ENCODE data around the gene RAB11FIP4. TPM values are rescaled to one million over a fixed set of nuclear protein-coding genes. Genes with fewer than 3 reads are reported as not detected.

Gene RAB11FIP4
- total RNA-seq, 4 donors from 2014 or later, result 0.09 to 0.22 (median 0.16) TPM; not detected in 1

GRCh38 chr17:31552568-31552967 lies 161.1 kb downstream of the RAB11FIP4 start:
- in situ Hi-C loops (cut with MboI; ENCODE audit: low sequenced_read_pairs in 4 of 4), result loop anchor here in 1 of 4 donors (5.0 kb wide), 1 partner anchor 290 kb away; no protein-coding TSS in a partner anchor
- no peak for ATAC-seq
- no peak for DNase-seq
- Histone ChIP-seq H3K4me1 (peaks cover 2 to 5% of the 10 kb centered on the region in 2 donors), H3K4me3 (no peak overlapping the region), H3K36me3 (no peaks in the 10 kb centered on the region), H3K27ac (no peak overlapping the region), H3K9me3 (no peaks in the 10 kb centered on the region), H3K27me3 (no peaks in the 10 kb centered on the region)
- intact Hi-C loops (cut with DNase I; ENCODE audit: low total_unique reads), result loop anchor here (5.0 to 10.0 kb wide), 2 partner anchors 142 to 350 kb away; partner anchors contain the start of gene UTP6
- TF ChIP-seq POLR2A (IDR thresholded peaks at IDR 0.05), result no peak
- TF ChIP-seq, protein P1, sequence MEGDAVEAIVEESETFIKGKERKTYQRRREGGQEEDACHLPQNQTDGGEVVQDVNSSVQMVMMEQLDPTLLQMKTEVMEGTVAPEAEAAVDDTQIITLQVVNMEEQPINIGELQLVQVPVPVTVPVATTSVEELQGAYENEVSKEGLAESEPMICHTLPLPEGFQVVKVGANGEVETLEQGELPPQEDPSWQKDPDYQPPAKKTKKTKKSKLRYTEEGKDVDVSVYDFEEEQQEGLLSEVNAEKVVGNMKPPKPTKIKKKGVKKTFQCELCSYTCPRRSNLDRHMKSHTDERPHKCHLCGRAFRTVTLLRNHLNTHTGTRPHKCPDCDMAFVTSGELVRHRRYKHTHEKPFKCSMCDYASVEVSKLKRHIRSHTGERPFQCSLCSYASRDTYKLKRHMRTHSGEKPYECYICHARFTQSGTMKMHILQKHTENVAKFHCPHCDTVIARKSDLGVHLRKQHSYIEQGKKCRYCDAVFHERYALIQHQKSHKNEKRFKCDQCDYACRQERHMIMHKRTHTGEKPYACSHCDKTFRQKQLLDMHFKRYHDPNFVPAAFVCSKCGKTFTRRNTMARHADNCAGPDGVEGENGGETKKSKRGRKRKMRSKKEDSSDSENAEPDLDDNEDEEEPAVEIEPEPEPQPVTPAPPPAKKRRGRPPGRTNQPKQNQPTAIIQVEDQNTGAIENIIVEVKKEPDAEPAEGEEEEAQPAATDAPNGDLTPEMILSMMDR (IDR thresholded peaks at IDR 0.05 in 4 of 5, conservative IDR thresholded peaks at IDR 0.05 in 1 of 5), result no peak

- intact Hi-C loops (cut with DNase I; ENCODE audit: low total_unique reads) (loop anchor here (5.0 to 10.0 kb wide), 2 partner anchors 141 to 349 kb away; partner anchors contain the start of gene UTP6), in situ Hi-C loops (cut with MboI; ENCODE audit: low sequenced_read_pairs in 4 of 4) (loop anchor here in 1 of 4 donors (5.0 kb wide), 1 partner anchor 289 kb away; no protein-coding TSS in a partner anchor)
- H3K4me3 ChIP-seq, result no peak overlapping the region
- H3K36me3 ChIP-seq, result no peaks in the 10 kb centered on the region
- H3K4me1 ChIP-seq, result peaks cover 2 to 8% of the 10 kb centered on the region in 2 donors
- DNase-seq (no peak), ATAC-seq (no peak)
- TF ChIP-seq POLR2A (IDR thresholded peaks at IDR 0.05), result no peak
- TF ChIP-seq, protein P1 (IDR thresholded peaks at IDR 0.05 in 4 of 5, conservative IDR thresholded peaks at IDR 0.05 in 1 of 5), result no peak
- no peak overlapping the region for H3K27ac ChIP-seq
- no peaks in the 10 kb centered on the region for H3K9me3 ChIP-seq
- H3K27me3 ChIP-seq, result no peaks in the 10 kb centered on the region
Observed at GRCh38 chr17:31553506-31553905, 162.0 kb downstream of the RAB11FIP4 start.

- in situ Hi-C loops (cut with MboI; ENCODE audit: low sequenced_read_pairs in 4 of 4), result loop anchor here (5.0 kb wide), 2 partner anchors 287 to 292 kb away; no protein-coding TSS in a partner anchor
- no peak for TF ChIP-seq POLR2A (IDR thresholded peaks at IDR 0.05)
- TF ChIP-seq, protein P1 (IDR thresholded peaks at IDR 0.05 in 4 of 5, conservative IDR thresholded peaks at IDR 0.05 in 1 of 5), result no peak
- Histone ChIP-seq H3K36me3 (no peaks in the 10 kb centered on the region), H3K27me3 (peaks cover 0 to 5% (median 0%) of the 10 kb centered on the region in 3 donors), H3K4me3 (no peak overlapping the region), H3K27ac (no peak overlapping the region), H3K9me3 (no peaks in the 10 kb centered on the region), H3K4me1 (peaks cover 0 to 6% of the 10 kb centered on the region in 2 donors)
- ATAC-seq (no peak), DNase-seq (no peak)
- intact Hi-C loops (cut with DNase I; ENCODE audit: low total_unique reads), result loop anchor here (5.0 to 10.0 kb wide), 3 partner anchors 140 to 347 kb away; partner anchors contain the start of genes COPRS and UTP6
Observed at GRCh38 chr17:31554930-31555329, 163.5 kb downstream of the RAB11FIP4 start.

- ATAC-seq, result no peak
- DNase-seq, result no peak
- intact Hi-C loops (cut with DNase I; ENCODE audit: low total_unique reads), result loop anchor here (5.0 to 10.0 kb wide), 2 partner anchors 138 to 300 kb away; partner anchors contain the start of gene COPRS
- in situ Hi-C loops (cut with MboI; ENCODE audit: low sequenced_read_pairs in 4 of 4), result loop anchor here in 3 of 4 donors (5.0 kb wide), 2 partner anchors 285 to 290 kb away; no protein-coding TSS in a partner anchor
- H3K9me3 ChIP-seq, result no peaks in the 10 kb centered on the region
- H3K4me1 ChIP-seq, result peaks cover 0 to 6% of the 10 kb centered on the region in 2 donors
- H3K36me3 ChIP-seq, result no peaks in the 10 kb centered on the region
- H3K27me3 ChIP-seq, result peaks cover 0 to 6% (median 0%) of the 10 kb centered on the region in 3 donors
- H3K4me3 ChIP-seq, result no peak overlapping the region
- no peak overlapping the region for H3K27ac ChIP-seq
- TF ChIP-seq, protein P1 (IDR thresholded peaks at IDR 0.05 in 4 of 5, conservative IDR thresholded peaks at IDR 0.05 in 1 of 5), result no peak
- no peak for TF ChIP-seq POLR2A (IDR thresholded peaks at IDR 0.05)
Observed at GRCh38 chr17:31556969-31557645, 165.6 kb downstream of the RAB11FIP4 start.

Measured in gastrocnemius medialis (tissue), 4 donors.